Vagina (tissue), 2 donors: Measurements from ENCODE around the gene PLEKHA8. TPM values are rescaled to one million over a fixed set of nuclear protein-coding genes. Genes with fewer than 3 reads are reported as not detected.

Experiments
- DNase-seq, 2 donors: peaks; one replicate each; pipeline ENCODE4 v3.0.0-alpha.2; 2017; ENCODE audit errors: extremely low spot score in 2 of 2
- H3K27ac ChIP-seq: fragments of 200-600 bp; sonication (generic); one replicate; pipeline ENCODE4 v1.5.1; 2019
- H3K27me3 ChIP-seq: fragments of 200-600 bp; sonication (generic); one replicate; pipeline ENCODE4 v1.5.1; 2019
- H3K36me3 ChIP-seq, 2 donors: fragments of 200-600 bp; sonication (generic); one replicate each; pipeline ENCODE4 v1.5.1; 2017 to 2019
- H3K4me1 ChIP-seq: fragments of 200-600 bp; sonication (generic); one replicate; pipeline ENCODE4 v1.5.1; 2019
- H3K4me3 ChIP-seq, 2 donors: fragments of 200-600 bp; sonication (generic); 1 replicate in 1 of 2; 2 replicates in 1 of 2; pipeline ENCODE4 v1.5.1; 2016 to 2019
- H3K9me3 ChIP-seq: fragments of 200-600 bp; sonication (generic); one replicate; pipeline ENCODE4 v1.5.1; 2019
- CTCF ChIP-seq, 3 experiments: fragments of 450-650 bp in 2 of 3; fragments of 200-600 bp in 1 of 3; sonication (generic) in 1 of 3; IDR thresholded peaks; one replicate each; pipeline ENCODE4 v1.5.1; 2017 to 2019; ENCODE audit warnings: antibody characterized with exemption in 3 of 3, mild to moderate bottlenecking in 2 of 3, moderate library complexity in 2 of 3
- POLR2A ChIP-seq, 2 donors: fragments of 450-650 bp; IDR thresholded peaks; one replicate each; pipeline ENCODE4 v1.6.1; 2017; ENCODE audit warnings: antibody characterized with exemption in 2 of 2, mild to moderate bottlenecking in 2 of 2, moderate library complexity in 2 of 2
- POLR2AphosphoS5 ChIP-seq, 2 donors: sonication (generic); formaldehyde crosslinking; IDR thresholded peaks; one replicate each; pipeline ENCODE4 v1.9.0; 2017; ENCODE audit warnings: antibody characterized with exemption in 2 of 2, mild to moderate bottlenecking in 2 of 2, low read depth in 1 of 2; ENCODE audit not compliant: insufficient read depth in 1 of 2
- intact Hi-C: fragments of 100-400 bp; cut with DNase I; formaldehyde crosslinking; loops from one replicate; pipeline ENCODE4 v1.15.1; 2023
- total RNA-seq: library from RNA; depleted of rRNA; stranded (reverse); fragments of >200 nt; gene quantifications from one replicate; pipeline ENCODE4 v1.2.3, GENCODE V29; 2016

PLEKHA8 gene
- total RNA-seq, 1 donor from 2014 or later = 12.3 TPM

GRCh38 chr7:30087371-30087770 lies 59.2 kb downstream of the PLEKHA8 start:
- Histone ChIP-seq H3K9me3 (no peaks in the 10 kb centered on the region), H3K4me3 (no peak overlapping the region), H3K36me3 (no peaks in the 10 kb centered on the region), H3K4me1 (no peaks in the 10 kb centered on the region), H3K27ac (no peak overlapping the region), H3K27me3 (no peaks in the 10 kb centered on the region)
- DNase-seq = no peak
- TF ChIP-seq POLR2AphosphoS5 (IDR thresholded peaks at IDR 0.05; ENCODE audit: insufficient read depth in 1 of 2, low read depth in 1 of 2) = no peak
- no peak for TF ChIP-seq CTCF (IDR thresholded peaks at IDR 0.05)
- TF ChIP-seq POLR2A (IDR thresholded peaks at IDR 0.05) = no peak
- intact Hi-C loops = no loop called here

DNA sequence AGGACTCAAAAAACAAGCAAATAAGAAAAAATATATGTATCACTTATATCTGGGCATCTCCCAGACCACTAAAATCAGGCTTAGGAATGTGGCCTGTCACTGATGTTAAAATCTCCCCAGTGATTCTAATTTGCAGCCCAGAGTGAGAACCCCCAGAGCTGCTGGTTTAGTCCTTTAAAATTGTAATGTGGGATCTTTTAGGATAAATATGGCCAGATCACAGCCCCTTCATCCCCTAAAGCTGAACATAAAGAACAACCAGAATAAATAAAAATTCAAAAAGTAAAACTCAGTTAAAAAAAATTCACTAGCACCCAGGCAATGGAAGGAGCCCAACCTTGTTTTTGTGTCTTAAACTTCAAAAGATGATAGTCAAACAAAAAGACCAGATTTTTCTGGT lies 60.1 kb downstream of the PLEKHA8 start:
- Histone ChIP-seq H3K9me3 (no peaks in the 10 kb centered on the region), H3K4me1 (no peaks in the 10 kb centered on the region), H3K36me3 (no peaks in the 10 kb centered on the region), H3K4me3 (no peak overlapping the region), H3K27me3 (no peaks in the 10 kb centered on the region), H3K27ac (no peak overlapping the region)
- DNase-seq = no peak
- intact Hi-C loops = no loop called here
- TF ChIP-seq POLR2AphosphoS5 (IDR thresholded peaks at IDR 0.05; ENCODE audit: insufficient read depth in 1 of 2, low read depth in 1 of 2) (no peak), POLR2A (IDR thresholded peaks at IDR 0.05) (no peak), CTCF (IDR thresholded peaks at IDR 0.05) (no peak)

DNA sequence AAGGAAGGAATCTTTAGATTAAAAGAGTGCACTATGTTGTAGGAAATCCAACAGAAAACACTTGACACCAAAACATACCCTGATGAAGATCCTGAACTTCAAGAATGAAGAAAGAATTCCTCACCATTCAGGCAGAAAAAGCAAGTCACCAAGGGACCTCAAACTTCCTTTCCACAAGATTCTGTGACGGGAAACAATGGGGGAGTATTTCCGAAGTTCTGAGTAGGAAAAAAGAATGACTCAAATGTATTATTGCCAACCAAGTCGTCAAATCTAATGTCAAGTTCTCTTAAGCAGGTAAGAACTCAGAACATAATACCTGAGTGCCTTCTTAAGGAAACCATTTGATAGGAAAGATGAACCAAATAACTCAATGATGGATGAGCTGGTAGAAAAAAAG lies 61.9 kb downstream of the PLEKHA8 start:
- TF ChIP-seq CTCF (IDR thresholded peaks at IDR 0.05) = no peak
- TF ChIP-seq POLR2AphosphoS5 (IDR thresholded peaks at IDR 0.05; ENCODE audit: insufficient read depth in 1 of 2, low read depth in 1 of 2) = no peak
- no peak for TF ChIP-seq POLR2A (IDR thresholded peaks at IDR 0.05)
- Histone ChIP-seq H3K27ac (no peak overlapping the region), H3K4me3 (no peak overlapping the region), H3K27me3 (no peaks in the 10 kb centered on the region), H3K9me3 (no peaks in the 10 kb centered on the region), H3K4me1 (no peaks in the 10 kb centered on the region), H3K36me3 (no peaks in the 10 kb centered on the region)
- intact Hi-C loops = no loop called here
- DNase-seq = no peak

DNA sequence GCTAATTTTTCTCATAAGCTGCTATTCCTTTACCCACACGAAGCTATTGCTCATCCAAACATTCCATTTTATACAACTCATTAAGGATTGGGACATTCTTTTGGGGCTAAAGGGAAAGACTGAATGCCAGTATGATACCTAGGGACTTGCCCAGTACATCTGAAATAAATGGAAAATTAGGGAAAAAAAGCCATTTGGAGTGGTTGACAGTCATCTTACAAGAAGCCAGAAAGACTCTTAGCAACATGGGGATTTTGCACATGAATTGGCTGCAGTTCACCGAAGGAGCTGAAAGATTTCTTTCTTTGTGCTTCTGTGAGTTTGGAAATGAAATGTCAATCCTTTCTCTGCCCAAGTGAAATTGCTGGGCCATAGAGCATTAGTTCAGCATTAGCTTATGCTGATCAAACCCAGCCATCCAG lies 63.3 kb downstream of the PLEKHA8 start:
- Histone ChIP-seq H3K9me3 (no peaks in the 10 kb centered on the region), H3K27ac (no peak overlapping the region), H3K4me1 (no peaks in the 10 kb centered on the region), H3K4me3 (no peak overlapping the region), H3K36me3 (no peaks in the 10 kb centered on the region), H3K27me3 (no peaks in the 10 kb centered on the region)
- intact Hi-C loops = no loop called here
- TF ChIP-seq POLR2AphosphoS5 (IDR thresholded peaks at IDR 0.05; ENCODE audit: insufficient read depth in 1 of 2, low read depth in 1 of 2) = no peak
- no peak for DNase-seq

DNA sequence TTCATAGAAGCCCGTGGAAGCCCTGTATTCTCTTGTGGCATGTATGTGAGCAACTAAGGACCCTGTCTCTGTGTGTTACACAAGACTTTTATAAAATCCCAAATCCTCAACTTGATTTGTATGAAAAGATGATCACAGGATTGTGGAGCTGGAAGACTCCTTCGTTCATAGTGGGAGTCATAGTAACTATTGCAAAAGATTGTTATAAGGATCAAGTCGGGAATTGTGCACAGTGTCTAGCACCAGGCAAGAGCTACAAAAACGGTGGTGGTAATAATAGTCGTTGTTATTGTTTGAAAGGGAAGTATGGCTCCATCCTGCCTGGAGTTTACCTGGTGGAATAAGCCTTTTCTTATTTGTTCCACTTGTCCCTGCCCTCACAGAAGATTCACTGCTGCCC lies 63.8 kb downstream of the PLEKHA8 start:
- Histone ChIP-seq H3K27ac (no peak overlapping the region), H3K4me3 (no peak overlapping the region)
- intact Hi-C loops = no loop called here

More for the DNA sequence above, 63.8 kb downstream of the PLEKHA8 start:
- Histone ChIP-seq H3K9me3 (no peaks in the 10 kb centered on the region), H3K27me3 (no peaks in the 10 kb centered on the region), H3K36me3 (no peaks in the 10 kb centered on the region), H3K4me1 (no peaks in the 10 kb centered on the region)
- DNase-seq = no peak
- TF ChIP-seq POLR2A (IDR thresholded peaks at IDR 0.05) (no peak), POLR2AphosphoS5 (IDR thresholded peaks at IDR 0.05; ENCODE audit: insufficient read depth in 1 of 2, low read depth in 1 of 2) (no peak), CTCF (IDR thresholded peaks at IDR 0.05) (no peak)
